IPS-18c (cell line): Measurements from ENCODE around the gene NHS.
"Not testable (repeated sequence)": the region's sequence is repeated elsewhere in the genome, so short reads cannot be mapped to it uniquely, and the experiment has no call there.

ENCODE experiments used
- H3K4me3 ChIP-seq: 2 replicates; pipeline ENCODE4 v1.7.0; 2013; ENCODE audit warnings: low read depth, mild to moderate bottlenecking, low read length, moderate library complexity; ENCODE audit not compliant: insufficient read depth
- H3K9me3 ChIP-seq: one replicate; pipeline ENCODE4 v1.6.1; 2013; ENCODE audit warnings: mild to moderate bottlenecking, low read length, moderate library complexity; ENCODE audit not compliant: control insufficient read depth, insufficient read depth

NHS gene

GRCh38 chrX:17433965-17434364 lies 59.0 kb downstream of the NHS start:
- no peaks in the 10 kb centered on the region for H3K9me3 ChIP-seq
- no peak overlapping the region for H3K4me3 ChIP-seq

GRCh38 chrX:17435476-17435875 lies 60.5 kb downstream of the NHS start:
- H3K9me3 ChIP-seq = no peaks in the 10 kb centered on the region
- H3K4me3 ChIP-seq = no peak overlapping the region

GRCh38 chrX:17438221-17438620 lies 63.2 kb downstream of the NHS start:
- no peak overlapping the region for H3K4me3 ChIP-seq
- H3K9me3 ChIP-seq = no peaks in the 10 kb centered on the region

- no peaks in the 10 kb centered on the region for H3K9me3 ChIP-seq
- no peak overlapping the region for H3K4me3 ChIP-seq
These were observed 65.3 kb downstream of the NHS start for GRCh38 chrX:17440258-17440657.

GRCh38 chrX:17440836-17441235 lies 65.8 kb downstream of the NHS start:
- H3K9me3 ChIP-seq = no peaks in the 10 kb centered on the region
- no peak overlapping the region for H3K4me3 ChIP-seq

GRCh38 chrX:17441965-17442364 lies 67.0 kb downstream of the NHS start:
- no peaks in the 10 kb centered on the region for H3K9me3 ChIP-seq
- no peak overlapping the region for H3K4me3 ChIP-seq

- Histone ChIP-seq H3K9me3 (no peaks in the 10 kb centered on the region), H3K4me3 (no peak overlapping the region)
These were observed 67.9 kb downstream of the NHS start for GRCh38 chrX:17442898-17443297.

- Histone ChIP-seq H3K4me3 (no peak overlapping the region), H3K9me3 (no peaks in the 10 kb centered on the region)
These were observed 68.6 kb downstream of the NHS start for GRCh38 chrX:17443556-17443955.

GRCh38 chrX:17446269-17446668 lies 71.3 kb downstream of the NHS start:
- not testable (repeated sequence) for H3K9me3 ChIP-seq, H3K4me3 ChIP-seq

- H3K9me3 ChIP-seq = peaks cover 3% of the 10 kb centered on the region
- H3K4me3 ChIP-seq = no peak overlapping the region
These were observed 73.2 kb downstream of the NHS start for GRCh38 chrX:17448188-17448587.

- H3K4me3 ChIP-seq = no peak overlapping the region
- H3K9me3 ChIP-seq = peaks cover 3% of the 10 kb centered on the region
These were observed 74.9 kb downstream of the NHS start for GRCh38 chrX:17449866-17450265.

- Histone ChIP-seq H3K9me3 (peaks cover 3% of the 10 kb centered on the region), H3K4me3 (no peak overlapping the region)
These were observed 78.8 kb downstream of the NHS start for GRCh38 chrX:17453788-17454187.

GRCh38 chrX:17456526-17456925 lies 81.5 kb downstream of the NHS start:
- H3K9me3 ChIP-seq = no peaks in the 10 kb centered on the region
- no peak overlapping the region for H3K4me3 ChIP-seq

- Histone ChIP-seq H3K4me3 (no peak overlapping the region), H3K9me3 (no peaks in the 10 kb centered on the region)
These were observed 84.1 kb downstream of the NHS start for GRCh38 chrX:17459008-17459611.

- H3K4me3 ChIP-seq = no peak overlapping the region
- no peaks in the 10 kb centered on the region for H3K9me3 ChIP-seq
These were observed 84.7 kb downstream of the NHS start for GRCh38 chrX:17459661-17460060.

GRCh38 chrX:17462881-17463280 lies 87.9 kb downstream of the NHS start:
- no peak overlapping the region for H3K4me3 ChIP-seq
- H3K9me3 ChIP-seq = no peaks in the 10 kb centered on the region

GRCh38 chrX:17464194-17464593 lies 89.2 kb downstream of the NHS start:
- H3K9me3 ChIP-seq = no peaks in the 10 kb centered on the region

GRCh38 chrX:17465201-17465600 lies 90.2 kb downstream of the NHS start:
- no peak overlapping the region for H3K4me3 ChIP-seq
- no peaks in the 10 kb centered on the region for H3K9me3 ChIP-seq

More at GRCh38 chrX:17464194-17464593, 89.2 kb downstream of the NHS start:
- H3K4me3 ChIP-seq = no peak overlapping the region

GRCh38 chrX:17465802-17466201 lies 90.8 kb downstream of the NHS start:
- H3K9me3 ChIP-seq = no peaks in the 10 kb centered on the region
- H3K4me3 ChIP-seq = no peak overlapping the region
